ENCODE data around the gene TYMP. TPM values are rescaled to one million over a fixed set of nuclear protein-coding genes. Genes with fewer than 3 reads are reported as not detected.
A peak's percentile ranks its signal among the peaks of the same experiment; 100 is the strongest.

TYMP gene, protein sequence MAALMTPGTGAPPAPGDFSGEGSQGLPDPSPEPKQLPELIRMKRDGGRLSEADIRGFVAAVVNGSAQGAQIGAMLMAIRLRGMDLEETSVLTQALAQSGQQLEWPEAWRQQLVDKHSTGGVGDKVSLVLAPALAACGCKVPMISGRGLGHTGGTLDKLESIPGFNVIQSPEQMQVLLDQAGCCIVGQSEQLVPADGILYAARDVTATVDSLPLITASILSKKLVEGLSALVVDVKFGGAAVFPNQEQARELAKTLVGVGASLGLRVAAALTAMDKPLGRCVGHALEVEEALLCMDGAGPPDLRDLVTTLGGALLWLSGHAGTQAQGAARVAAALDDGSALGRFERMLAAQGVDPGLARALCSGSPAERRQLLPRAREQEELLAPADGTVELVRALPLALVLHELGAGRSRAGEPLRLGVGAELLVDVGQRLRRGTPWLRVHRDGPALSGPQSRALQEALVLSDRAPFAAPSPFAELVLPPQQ
- total RNA-seq, result 45.1 and 47.7 TPM in 2 replicates
- total RNA-seq (2013), result 19.3 TPM
- polyA plus RNA-seq, result 43.6 and 45.8 TPM in 2 replicates
- 43.8 and 48.7 TPM in 2 replicates for polyA minus RNA-seq

DNA sequence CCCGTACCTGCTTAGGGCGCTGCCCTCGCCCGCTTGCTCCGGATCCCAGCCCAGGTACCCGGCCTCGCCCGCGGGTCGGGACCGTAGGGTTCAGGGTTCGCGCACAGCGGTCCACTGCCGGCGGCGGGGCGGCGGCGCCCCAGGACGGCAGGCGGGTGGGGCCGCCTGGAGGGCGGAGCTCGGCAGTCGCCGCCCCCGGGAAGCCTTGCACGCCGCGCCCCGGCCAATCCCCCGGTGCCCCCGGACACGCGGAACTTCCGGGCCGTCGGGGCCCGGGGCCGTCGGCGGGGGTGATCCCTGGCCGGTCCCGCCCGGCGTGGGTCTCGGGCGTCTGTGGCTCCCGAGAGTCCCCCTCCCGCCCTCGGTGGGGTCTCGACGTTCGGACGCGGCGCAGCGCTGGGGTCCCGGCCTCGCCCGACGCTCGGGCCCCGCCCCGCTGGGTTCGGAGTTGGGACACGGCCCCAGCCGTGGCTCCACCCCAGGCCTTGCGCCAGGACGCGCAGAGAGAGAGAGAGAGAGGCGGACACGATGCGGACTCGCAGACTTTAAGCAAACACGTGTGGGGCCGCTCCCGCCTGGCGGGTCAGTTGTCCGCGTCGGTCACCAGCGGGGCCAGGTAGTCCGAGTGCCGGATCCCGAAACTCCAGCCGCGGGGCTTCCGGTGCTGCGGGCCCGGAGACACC, at the start of gene TYMP:
TSS of gene TYMP (minus strand) at position 116 of the 683 bp plus-strand sequence. CDS start 303 bp downstream, outside the sequence.
- H3K4me2 ChIP-seq (replicated peaks; ENCODE audit: low read depth, low read length, poor library complexity, severe bottlenecking), result peak within 1 kb of the TSS; percentile 84
- peaks cover 51% of the 10 kb centered on the region for H3K4me1 Mint-ChIP-seq
- peak within 1 kb of the TSS; percentile 99 to 100 for H3K27ac ChIP-seq (ENCODE audit: low read length in 2 of 2)
- peak within 1 kb of the TSS; percentile 97 for H3K9ac ChIP-seq (ENCODE audit: low read length)
- intact Hi-C loops (cut with micrococcal nuclease), result loop anchor here (1.0 to 5.0 kb wide), 3 partner anchors 22 to 339 kb away; partner anchors contain the start of gene NCAPH2
- H3K36me3 ChIP-seq (replicated peaks in 1 of 2; ENCODE audit: control extremely low read depth in 1 of 2, control insufficient read depth in 1 of 2, extremely low read depth in 1 of 2, insufficient read depth in 2 of 2, low read length in 1 of 2), result no peaks in the 10 kb centered on the region
- no peaks in the 10 kb centered on the region for H3K9me3 Mint-ChIP-seq (ENCODE audit: insufficient read depth)
- H3K27me3 Mint-ChIP-seq, result no peaks in the 10 kb centered on the region
- H4K20me1 ChIP-seq (ENCODE audit: control insufficient read depth, insufficient read depth, low read length, poor library complexity, severe bottlenecking), result peaks cover 3% of the 10 kb centered on the region
- peak within 1 kb of the TSS; percentile 39 to 95 (median 95) for H3K4me3 ChIP-seq (ENCODE audit: control extremely low read depth in 1 of 5, extremely low read depth in 1 of 5, insufficient read depth in 1 of 5, low read depth in 2 of 5, low read length in 4 of 5)
- H3K9me3 ChIP-seq (ENCODE audit: control extremely low read depth in 1 of 3, control insufficient read depth in 2 of 3, insufficient read depth in 1 of 3, low read length in 2 of 3), result peaks cover 0 to 9% (median 0%) of the 10 kb centered on the region in 3 donors
- 1% methylated on average over 92 of the region's 92 CpGs for WGBS (ENCODE audit: insufficient coverage)
- ChIA-PET CTCF (interaction anchor here (0.6 to 5.5 kb wide), 5 partner anchors 9 to 279 kb away, joined by 3 to 81 read pairs (median 4); partner anchors contain the start of genes HDAC10 and SYCE3), POLR2A (interaction anchor here (0.7 to 5.4 kb wide), 9 partner anchors 11 to 98 kb away, joined by 3 to 104 read pairs (median 5); partner anchors contain the start of genes ARSA, LMF2, NCAPH2 and SYCE3)
- no peak for TF ChIP-seq EZH2 (IDR thresholded peaks at IDR 0.05; ENCODE audit: borderline replicate concordance, insufficient read depth, low read depth, low read length, poor library complexity, severe bottlenecking)
- TF ChIP-seq, protein P1, sequence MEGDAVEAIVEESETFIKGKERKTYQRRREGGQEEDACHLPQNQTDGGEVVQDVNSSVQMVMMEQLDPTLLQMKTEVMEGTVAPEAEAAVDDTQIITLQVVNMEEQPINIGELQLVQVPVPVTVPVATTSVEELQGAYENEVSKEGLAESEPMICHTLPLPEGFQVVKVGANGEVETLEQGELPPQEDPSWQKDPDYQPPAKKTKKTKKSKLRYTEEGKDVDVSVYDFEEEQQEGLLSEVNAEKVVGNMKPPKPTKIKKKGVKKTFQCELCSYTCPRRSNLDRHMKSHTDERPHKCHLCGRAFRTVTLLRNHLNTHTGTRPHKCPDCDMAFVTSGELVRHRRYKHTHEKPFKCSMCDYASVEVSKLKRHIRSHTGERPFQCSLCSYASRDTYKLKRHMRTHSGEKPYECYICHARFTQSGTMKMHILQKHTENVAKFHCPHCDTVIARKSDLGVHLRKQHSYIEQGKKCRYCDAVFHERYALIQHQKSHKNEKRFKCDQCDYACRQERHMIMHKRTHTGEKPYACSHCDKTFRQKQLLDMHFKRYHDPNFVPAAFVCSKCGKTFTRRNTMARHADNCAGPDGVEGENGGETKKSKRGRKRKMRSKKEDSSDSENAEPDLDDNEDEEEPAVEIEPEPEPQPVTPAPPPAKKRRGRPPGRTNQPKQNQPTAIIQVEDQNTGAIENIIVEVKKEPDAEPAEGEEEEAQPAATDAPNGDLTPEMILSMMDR (IDR thresholded peaks at IDR 0.05), result no peak
- H3K79me2 ChIP-seq (ENCODE audit: control insufficient read depth, insufficient read depth, low read length), result peaks cover 13% of the 10 kb centered on the region
- H3K4me1 ChIP-seq (ENCODE audit: control insufficient read depth in 2 of 2, insufficient read depth in 2 of 2, low read length in 2 of 2), result peaks cover 22 to 65% of the 10 kb centered on the region in 2 donors
- peak; percentile 90 for DNase-seq
- peak within 1 kb of the TSS; percentile 99 for H3K27ac Mint-ChIP-seq
- H3K4me3 Mint-ChIP-seq, result peak within 1 kb of the TSS; percentile 95
- ATAC-seq (ENCODE audit: low read depth), result peak; percentile 25
- H2AFZ ChIP-seq (ENCODE audit: insufficient read depth, low read depth, low read length, poor library complexity, severe bottlenecking), result peak within 1 kb of the TSS; percentile 62
- H3K27me3 ChIP-seq (replicated peaks in 1 of 4; ENCODE audit: control extremely low read depth in 1 of 4, control insufficient read depth in 3 of 4, insufficient read depth in 4 of 4, low read length in 3 of 4), result no peaks in the 10 kb centered on the region

All from B cell (primary cell).